GM18867 (cell line): ENCODE measurements around the gene CALML6.

Experiments used
- ATAC-seq: cut with Tn5 transposase; IDR thresholded peaks from one replicate; pipeline ENCODE4 v1.9.1; 2021; ENCODE audit warnings: mild to moderate bottlenecking, moderate library complexity; ENCODE audit not compliant: unreplicated experiment

Gene CALML6

DNA sequence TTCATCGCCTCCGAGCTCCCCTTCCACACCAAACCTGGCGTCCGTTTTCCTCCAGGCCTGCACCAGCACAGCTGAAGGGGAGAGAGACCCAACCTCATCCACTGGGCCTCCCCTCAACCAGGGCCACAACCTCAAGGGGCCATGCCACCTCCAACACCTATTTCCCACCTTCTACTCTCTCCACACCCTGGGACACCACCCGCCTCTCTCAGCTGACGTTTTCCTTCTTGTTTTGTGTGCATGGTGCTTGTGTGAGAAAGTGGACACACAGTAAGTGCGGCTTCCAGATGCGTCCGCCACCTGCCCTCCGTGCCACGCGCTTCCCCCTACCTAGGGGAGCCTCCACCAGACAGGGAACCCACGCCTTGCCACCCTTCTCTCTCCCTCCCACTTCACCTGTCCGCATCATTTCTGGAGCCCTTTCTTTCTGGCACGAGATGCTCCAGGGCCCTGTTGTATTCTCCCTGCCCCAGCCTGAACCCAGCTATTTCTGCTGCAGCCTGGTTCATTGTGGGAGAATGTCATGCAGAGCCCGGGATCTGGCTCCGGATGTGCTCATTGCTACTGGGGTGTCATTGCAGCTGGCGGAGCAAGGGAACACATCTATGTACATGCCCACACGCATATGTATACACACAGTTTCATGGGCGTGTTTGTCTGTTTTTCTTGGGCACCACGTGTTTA lies 22.8 kb upstream of the CALML6 start:
- no peak for ATAC-seq

DNA sequence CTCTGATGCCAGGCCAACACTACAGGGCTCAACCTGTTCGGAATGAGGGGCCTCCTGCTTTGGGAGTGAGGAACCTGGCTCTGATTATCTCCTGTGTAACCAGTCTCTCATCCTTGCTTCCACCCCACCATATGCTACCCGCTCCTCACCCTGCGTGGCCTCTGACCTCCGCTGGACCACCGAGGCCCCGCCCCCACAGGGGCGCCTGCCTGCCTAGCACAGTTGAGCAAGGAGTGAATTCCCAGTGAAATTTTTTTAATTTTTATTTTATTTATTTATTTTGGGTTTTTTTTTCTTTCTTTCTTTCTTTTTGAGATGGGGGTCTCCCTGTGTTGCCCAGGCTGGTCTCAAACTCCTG lies 22.3 kb upstream of the CALML6 start:
- no peak for ATAC-seq

DNA sequence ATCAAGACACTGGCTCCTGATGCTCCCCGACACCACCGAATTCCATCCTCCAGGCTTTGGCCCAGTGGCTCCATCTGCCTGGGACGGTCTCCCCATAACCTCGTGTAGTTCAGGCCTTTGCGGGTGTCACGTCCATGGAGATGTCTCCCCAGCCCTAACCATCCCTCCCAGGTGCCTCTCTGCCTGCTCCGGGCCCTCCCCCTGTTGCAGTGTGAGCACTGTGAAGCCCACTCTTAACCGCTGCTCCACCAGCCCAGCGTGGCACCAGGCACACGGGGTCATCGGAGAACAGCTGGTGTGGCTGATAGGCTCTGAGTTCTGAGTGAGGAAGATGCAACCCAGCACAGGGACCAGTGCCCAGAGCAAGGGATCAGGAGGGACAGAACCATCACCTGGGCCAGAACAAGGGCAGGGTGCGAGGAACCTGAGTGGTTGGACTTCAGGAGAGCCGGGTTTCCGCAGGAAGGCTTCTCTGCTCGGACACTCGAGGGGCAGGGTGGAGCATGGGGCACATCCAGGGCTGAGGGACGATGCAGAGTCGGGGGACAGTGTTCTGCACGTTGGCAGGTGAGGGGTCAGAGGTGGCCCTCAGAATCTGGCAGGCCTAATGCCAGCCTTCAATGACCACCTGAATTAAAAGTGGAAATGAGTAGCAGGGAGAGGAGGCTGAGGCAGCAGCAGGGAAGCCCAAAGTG lies 21.6 kb upstream of the CALML6 start:
- ATAC-seq: no peak

DNA sequence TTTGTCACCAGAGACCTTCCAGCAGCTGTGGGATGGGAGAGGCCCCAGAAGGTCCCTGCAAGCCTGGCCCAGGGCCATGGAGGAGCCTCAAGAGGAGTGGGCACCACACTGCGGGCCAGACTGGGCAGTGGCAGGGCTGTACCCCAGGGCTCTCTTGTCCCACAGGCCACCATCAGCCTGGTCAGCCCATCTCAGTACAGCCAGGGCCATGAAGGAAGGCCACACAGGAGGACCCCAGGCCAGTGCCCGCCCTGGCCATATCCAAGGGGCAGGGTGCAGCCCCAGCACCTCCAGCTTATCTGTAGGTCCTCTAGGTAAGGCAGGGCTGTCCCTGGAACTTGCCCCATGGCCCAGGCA lies 21.1 kb upstream of the CALML6 start:
- ATAC-seq: no peak

DNA sequence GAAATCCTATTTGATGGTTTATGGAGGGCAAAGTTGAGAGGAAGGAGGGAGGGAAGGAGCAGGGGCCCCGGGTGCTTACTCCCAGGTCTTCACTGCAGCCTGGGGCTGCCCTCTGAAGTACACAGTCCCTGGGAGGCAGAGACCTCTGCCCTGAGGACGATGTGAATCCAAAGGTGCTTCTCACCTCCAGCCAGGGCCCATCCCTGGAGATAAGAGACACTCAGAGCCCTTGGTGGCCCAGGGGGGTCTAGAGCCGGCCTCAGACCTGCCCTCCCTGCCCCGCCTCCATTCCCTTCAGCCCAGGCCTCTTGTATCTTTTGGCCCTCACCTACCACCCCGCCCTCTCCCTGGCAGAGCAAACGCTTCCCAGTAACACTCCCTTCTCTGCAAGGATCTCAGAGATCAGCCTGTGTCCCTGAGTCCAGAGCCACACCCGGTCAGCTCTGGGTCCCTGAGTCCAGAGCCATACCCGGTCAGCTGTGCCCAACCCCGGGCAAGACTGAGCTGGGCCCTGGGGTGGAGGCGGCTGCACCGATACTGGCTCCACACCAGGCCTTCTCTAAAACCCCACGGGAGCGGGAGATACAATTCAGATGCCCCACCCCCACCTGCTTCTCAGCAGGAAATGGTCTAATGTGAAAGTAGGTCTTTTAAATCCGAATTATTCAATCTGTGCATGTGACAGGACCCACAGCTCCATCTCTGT lies 20.6 kb upstream of the CALML6 start:
- ATAC-seq: no peak

DNA sequence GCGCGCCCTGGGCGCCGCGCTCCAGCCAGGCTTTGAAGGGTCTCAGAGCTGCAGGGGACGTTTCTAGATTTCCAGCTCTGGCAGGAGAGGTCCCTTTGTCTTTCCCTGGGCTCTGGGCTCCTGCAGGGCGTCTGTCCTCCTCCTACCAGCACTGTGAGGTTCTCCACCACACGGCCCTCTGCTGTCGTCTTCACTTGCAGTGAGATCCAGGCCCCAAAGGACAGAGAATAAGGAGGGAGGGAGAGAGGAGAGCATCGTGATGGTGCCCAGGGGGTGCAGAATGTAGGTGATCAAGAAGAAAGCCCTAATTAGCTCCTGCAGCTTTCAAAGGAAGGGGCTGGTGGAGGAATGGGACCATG lies 20.0 kb upstream of the CALML6 start:
- ATAC-seq: no peak

DNA sequence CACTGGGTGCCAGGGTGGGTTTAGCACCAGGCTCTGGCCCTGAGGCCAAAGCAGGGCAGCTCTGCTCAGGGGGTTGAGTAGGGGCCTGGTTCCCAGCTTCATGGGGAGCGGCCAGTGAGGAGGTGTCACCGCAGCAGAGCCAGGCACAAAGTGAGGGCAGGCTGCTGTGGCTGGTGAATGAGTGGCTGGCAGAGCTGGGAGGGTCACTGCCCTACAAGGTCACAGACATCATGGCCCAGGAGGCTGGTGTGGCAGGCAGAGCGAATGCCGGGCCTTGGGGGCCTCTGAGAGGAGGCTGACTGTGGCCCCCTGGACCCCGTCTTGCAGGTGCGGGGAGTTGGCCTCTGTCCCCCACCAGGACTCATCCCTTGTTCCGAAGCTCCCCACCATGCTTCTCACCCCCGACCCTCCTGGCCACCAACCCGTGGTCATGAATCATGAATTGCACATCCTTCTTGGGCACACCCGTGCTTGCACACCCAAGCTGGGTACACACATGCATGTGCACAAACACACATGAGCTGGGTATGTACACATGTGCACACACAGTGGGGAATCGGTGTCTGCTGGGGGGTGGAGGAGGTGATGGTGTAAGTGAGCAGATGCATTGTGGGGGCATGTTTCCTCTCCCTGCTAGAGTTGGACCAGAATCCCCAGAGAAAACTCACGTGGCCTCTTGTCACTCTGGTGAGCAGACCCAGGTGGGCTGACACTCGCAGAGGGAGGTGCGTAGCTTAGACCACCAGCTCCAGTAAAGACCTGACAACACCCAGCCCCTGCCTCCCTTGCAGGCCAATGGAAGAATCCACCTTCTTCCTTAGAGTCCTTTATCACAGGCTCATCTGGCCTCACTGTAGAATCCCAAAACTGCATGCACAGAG lies 19.4 kb upstream of the CALML6 start:
- no peak for ATAC-seq

DNA sequence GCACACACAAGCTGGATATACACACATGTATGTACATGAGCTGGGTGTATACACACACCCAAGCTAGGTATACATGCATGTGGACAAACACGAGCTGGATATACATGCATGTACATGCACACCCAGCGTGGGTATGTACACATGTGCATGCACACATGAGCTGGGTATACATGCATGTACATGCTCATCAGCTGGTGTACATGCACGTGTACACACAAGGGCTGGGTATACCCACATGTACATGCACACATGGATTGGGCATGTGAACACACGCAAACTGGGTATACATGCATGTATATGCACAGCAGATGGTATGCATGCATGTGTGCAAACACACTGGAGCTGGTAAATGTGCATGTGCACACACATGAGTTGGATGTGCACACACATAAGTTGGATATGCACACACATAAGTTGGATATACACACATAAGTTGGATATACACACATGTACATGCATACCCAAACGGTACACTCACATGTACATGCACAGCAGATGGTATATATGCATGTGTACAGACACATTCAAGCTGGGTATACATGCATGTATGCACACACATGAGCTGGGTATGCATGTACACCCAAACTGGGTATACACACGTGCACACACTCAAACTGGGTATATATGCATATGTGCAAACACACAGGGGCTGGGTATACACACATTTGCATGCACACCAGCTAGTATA lies 16.7 kb upstream of the CALML6 start:
- no peak for ATAC-seq

DNA sequence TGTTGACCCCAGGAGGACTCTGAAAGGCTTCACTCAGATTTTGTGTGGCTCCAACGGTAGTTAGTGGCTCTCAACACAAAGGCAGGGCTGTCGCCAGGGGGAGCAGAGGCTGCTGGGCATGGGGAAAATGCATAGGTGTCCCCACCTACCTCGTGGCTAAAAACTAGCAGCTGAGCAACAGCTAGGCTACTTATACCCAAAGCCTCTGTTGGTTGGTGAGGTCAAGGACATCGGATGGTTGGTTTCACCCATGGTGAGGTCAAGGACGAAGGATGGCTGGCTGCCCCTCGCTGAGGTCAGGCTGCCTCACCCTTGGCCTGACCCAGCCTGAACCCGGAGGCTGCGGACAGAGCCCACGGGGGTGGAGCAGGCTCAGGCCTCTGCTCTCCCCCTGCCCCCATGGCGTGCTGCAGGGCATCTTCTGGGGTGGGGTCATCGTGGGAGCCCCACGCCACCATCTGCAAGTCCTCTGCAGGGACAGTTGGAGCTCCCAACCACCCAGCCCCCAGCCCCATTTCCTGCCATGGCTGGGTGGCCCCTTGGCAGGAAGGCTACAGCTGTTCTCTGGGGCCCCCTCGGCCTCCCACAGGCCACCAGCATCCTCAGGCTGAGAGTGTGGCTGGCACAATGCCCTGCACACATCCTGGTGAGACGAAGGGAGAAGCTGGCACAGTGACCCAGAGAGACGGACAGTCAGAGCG lies 15.6 kb upstream of the CALML6 start:
- no peak for ATAC-seq

DNA sequence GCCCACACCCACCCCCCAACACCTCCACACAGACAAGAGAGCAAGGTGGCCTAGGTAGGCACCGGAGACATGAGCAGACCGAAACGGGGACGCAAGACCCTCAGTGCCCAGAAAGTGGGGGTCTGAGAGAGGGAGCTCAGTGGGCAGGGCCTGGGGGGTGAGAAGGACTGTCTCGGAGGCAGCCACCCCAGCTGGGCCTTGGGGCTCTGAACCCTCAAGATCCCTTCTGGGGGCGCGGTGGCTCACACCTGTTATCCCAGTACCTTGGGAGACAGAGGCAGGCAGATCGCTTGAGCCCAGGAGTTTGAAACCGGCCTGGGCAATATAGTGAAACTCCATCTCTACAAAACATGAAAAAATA lies 15.1 kb upstream of the CALML6 start:
- ATAC-seq: no peak

DNA sequence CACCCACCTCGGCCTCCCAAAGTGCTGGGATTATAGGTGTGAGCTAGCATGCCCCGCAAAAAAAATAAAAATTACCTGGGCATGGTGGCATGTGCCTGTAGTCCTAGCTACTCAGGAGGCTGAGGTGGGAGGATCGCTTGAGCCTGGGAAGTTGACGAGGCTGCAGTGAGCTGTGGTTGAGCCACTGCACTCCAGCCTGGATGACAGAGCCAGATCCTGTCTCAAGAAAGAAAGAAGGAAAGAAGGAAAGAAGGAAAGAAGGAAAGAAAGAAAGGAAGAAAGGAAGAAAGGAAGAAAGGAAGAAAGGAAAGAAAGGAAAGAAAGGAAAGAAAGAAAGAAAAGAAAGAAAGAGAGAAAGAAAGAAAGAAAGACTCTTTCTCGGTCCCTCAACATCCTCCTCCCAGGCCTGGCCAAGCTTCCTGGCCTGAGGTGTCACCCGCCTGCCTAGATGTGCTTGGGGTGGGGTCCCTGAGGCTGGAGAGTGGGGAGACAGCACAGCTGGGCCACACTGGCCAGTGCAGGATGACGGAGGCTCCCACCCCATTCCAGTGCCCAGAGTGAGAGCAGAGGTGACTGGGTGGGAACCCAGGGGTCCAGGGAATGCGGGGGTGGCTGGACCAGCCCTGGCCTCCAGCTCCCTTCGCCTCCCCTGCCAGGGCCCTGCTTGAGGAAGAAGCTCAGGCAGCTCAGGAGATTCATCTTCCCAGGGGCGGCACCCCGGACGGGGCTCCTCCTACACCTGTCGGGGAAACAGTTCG lies 14.0 kb upstream of the CALML6 start:
- no peak for ATAC-seq

DNA sequence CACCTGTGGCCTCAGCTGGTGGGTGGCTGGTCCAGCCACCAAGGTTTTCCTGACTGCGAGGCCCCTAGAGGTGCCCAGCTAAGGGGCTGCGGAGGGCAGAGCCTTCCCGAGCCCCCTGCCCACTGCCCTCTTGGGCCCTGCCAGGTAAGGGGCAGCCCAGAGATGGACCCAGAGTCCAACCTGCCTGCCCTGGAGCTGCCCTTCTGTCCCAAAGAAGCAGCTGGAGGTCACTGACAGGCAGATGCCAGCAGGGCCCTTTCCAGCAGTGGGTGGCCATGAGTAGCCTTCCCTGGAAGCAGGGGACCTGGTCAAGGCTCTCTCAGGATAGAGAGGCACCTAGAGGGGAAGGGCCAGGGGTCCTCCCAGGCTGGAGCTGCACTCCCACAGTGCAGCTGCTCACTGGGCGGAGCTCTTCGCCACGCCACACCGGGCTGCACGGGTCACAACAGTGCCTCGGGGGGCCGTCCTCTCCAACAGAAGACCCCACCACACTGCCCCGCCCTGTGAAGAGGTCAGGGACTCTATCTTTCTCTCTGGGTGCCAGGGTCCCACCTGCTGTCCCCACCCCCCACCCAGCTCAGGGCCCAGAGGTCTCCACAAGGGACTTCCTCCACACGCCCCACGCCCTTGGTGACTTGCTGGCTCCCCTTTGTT lies 13.3 kb upstream of the CALML6 start:
- no peak for ATAC-seq

DNA sequence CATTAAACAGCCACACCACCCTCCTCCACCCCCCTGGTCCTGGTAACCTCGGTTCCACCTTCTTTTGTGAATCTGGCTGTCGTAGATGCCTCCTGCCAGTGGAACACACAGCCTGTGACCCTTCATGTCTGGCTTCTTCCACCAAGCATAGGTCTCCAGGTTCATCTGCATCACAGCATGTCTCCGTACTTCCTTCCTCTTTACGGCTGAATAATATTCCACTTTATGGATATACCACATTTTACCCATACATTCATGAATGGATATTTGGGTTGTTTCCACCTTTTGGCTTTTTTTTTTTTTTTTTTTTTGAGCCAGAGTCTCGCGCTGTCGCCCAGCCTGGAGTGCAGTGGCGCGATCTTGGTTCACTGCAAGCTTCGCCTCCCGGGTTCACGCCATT lies 11.8 kb upstream of the CALML6 start:
- ATAC-seq: no peak

DNA sequence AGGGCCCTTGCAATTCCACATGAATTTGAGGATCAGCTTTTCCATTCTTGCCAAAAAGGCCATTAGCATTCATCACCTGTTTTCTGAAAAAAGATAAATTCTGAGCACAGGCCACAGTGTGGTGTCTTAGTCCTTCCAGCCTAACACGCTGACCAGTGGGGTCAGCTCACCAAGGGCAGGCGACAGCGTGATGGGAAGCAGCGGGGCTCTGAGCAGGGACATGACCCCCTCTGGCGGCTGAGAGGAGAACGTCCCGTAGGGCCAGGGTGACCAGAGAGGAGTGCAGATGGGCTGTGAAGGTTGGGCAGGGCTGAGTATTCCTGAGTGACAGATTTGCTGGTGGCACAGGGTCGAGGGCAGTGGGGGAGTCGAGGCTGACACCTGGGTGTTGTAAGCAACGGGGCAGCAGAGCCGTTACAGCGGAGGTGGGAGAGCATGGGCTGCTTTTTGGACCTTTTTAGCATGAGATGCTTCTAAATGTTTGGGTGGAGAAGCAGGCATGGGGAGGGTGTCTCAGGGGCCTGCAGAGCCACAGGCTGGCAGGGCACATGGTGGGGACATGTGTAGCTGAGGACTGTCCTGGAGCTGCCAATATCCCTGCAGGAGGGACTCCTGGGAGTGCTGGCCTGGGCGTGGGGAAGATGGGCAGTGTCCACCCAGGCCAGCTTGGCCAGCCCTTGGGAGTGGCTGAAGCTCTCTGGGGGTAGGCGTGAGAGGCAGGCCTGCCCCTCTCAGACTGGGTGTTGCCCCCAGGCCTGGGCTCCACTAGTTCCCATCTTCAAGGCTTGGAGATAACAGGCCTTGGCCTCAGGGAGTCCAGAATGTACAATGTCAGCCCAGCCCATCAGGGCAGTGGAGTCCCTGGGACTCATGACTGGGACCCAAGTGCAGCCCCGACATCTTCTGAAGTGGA lies 8.6 kb upstream of the CALML6 start:
- ATAC-seq: no peak

DNA sequence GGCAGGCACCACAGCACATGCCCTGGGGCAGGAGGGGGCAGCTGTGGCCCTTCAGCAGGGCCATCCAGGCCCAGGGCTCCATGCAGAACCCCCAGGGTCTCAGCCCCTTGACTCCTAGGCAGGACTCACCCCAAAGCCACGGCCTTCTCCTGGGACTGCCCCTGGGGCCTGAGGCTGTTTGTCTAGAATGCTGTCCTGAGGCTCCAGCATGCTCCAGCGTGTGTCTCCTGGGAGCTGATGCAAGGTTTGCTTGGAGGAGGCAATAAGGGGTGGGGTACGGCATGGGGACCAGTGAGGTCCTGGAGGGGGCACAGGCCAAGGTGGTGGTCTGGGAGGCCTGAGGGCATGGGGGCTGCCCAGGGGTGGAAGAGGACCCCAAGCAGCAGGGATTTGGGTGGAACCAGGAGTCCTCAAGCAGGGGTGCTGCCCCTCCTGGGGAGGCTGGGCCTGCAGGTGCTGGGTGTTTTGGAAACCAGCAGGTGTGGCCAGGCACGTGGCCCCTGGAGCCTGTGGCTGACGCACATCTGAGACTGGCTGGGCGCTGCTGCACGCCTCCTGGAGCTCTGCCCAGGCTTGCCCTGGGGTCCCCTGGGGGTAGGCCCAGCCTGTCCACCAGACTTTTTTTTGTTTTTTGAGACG lies 7.8 kb upstream of the CALML6 start:
- ATAC-seq: no peak

DNA sequence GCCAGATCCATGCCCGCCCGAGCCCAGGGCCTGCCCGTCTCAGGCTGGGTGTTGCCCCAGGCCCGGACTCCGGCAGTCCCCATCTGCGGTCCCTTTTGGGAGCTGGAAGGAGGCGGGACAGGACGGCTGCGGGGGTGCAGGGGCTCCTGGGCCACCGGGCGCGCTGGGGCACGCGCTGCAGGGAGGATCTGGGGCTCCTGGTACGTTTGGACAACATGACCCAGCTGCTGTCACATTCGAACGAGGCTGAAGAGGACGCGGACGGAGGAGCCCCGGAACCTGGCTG lies 6.6 kb upstream of the CALML6 start:
- no peak for ATAC-seq

DNA sequence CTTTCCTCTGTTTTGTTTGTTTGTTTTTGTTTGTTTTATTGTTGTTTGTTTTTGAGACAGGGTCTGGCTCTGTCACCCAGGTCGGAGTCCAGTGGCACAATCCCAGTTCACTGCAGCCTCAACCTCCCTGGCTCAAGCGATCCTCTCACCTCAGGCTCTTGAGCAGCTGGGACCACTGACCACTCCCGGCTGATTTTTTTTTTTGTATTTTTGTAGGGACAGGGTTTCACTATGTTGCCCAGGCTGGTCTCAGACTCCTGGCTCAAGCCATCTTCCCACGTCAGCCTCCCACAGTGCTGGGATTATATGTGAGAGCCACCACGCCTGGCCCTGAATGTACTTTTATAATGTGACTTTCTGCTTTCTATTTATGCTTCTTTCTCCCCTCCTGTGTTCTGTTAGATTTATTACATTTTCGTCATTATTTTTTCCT lies 5.0 kb upstream of the CALML6 start:
- no peak for ATAC-seq
